Caki2 (cell line): ENCODE measurements around the gene ZNF577. TPM values are rescaled to one million over a fixed set of nuclear protein-coding genes. Genes with fewer than 3 reads are reported as not detected.
A peak's percentile ranks its signal among the peaks of the same experiment; 100 is the strongest.
"Not testable (repeated sequence)": the region's sequence is repeated elsewhere in the genome, so short reads cannot be mapped to it uniquely, and the experiment has no call there.

Experiments
- DNase-seq: peaks from one replicate; pipeline ENCODE4 v3.0.0-alpha.2; 2015; ENCODE audit warnings: low read depth
- in situ Hi-C: cut with HindIII; loops from 2 replicates; pipeline ENCODE4 v1.10.0; 2016; ENCODE audit warnings: low sequenced_read_pairs, low pct_unique_long_range_greater_than_20kb, mixed read lengths
- total RNA-seq: library from RNA; depleted of rRNA; stranded (reverse); fragments of >200 nt; shearing (Covaris generic); gene quantifications from 2 replicates; pipeline ENCODE4 v1.2.3, GENCODE V29; 2014; ENCODE audit warnings: low replicate concordance; rRNA removed

Gene ZNF577
- not detected in 2 replicates for total RNA-seq

DNA sequence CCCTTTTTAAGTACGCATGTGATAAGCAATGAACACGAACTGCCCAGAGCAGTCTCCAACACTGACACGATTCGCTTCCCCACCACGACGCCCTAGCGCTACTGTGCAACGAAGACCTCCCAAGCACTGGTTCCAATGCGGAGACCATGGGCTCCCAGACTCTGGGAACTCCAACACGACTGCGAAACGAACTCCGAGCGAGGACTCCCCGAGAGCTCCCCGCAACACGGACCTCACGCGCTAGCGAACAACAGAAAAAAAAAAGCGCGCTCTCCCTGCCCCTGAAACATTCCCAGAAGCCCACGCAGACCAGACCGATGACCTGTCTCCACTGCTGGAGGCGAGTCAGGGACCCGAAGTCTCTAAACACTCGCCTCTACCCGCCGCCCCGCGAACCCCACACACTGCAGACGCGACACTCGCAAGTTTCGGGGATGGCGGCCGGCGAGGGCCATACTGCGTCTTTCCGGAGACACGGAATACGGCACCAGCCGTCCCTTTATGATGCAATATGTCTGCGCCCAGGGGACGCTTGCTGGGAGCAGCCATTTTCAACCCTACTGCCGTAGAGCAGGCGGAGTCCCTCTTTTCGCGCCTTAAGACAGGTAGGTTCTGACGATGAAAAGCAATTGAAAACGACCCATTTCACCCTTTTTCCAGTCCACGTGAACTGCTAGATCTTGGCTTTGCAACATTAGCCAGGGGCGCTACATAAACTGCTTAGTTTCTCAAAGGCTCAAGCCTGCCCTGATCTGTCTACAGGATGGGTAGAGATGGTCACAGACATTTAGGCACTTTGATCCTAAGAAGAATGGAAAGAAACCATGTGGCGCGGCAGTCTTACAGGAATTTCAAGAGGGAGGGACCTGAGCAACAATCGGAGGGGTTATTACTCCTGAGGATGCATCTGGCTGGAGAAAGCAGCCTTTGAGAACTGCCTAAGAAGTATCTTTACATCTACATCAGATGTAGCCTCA lies at the start of gene ZNF577:
ZNF577 (minus strand) TSS at position 430 of the 977 bp plus-strand sequence. CDS start 7,569 bp downstream, outside the sequence.
- in situ Hi-C loops: no loop called here
- no peak for DNase-seq

DNA sequence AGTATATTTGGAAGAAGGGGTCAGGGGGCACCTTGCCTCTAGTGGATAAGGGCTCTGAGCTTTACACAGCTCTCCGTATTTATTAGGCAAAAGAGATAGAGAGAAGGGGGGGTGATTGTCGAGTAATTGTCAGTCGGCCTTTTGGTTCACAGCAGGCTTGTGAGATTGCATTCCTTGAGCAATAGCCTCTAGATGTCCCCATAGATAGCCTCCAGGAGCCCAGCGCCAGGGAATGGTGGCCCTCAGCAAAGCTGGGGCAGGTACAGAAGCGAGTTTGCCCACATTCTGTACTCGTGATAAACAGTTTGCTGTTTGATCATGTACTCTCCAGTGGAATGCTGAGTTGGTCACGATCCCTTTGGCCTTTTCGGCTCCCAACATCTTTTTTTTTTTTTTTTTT lies 44.2 kb upstream of the ZNF577 start:
- in situ Hi-C loops: no loop called here
- no peak for DNase-seq

DNA sequence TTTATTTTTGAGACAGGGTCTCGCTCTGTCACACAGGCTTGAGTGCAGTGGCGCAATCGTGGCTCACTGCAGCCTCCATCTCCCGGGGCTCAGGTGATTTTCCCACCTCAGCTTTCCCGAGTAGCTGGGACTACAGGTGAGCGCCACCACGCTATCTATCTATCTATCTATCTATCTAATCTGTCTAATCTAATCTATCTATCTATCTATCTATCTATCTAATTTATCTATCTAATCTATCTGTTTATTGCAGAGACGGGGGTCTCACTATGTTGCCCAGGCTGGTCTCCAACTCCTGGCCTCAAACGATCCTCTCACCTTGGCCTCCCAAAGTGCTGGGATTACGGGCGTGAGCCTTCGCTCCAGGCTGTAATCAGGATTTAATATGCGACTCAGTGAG lies 40.1 kb upstream of the ZNF577 start:
- in situ Hi-C loops: no loop called here
- DNase-seq: no peak

DNA sequence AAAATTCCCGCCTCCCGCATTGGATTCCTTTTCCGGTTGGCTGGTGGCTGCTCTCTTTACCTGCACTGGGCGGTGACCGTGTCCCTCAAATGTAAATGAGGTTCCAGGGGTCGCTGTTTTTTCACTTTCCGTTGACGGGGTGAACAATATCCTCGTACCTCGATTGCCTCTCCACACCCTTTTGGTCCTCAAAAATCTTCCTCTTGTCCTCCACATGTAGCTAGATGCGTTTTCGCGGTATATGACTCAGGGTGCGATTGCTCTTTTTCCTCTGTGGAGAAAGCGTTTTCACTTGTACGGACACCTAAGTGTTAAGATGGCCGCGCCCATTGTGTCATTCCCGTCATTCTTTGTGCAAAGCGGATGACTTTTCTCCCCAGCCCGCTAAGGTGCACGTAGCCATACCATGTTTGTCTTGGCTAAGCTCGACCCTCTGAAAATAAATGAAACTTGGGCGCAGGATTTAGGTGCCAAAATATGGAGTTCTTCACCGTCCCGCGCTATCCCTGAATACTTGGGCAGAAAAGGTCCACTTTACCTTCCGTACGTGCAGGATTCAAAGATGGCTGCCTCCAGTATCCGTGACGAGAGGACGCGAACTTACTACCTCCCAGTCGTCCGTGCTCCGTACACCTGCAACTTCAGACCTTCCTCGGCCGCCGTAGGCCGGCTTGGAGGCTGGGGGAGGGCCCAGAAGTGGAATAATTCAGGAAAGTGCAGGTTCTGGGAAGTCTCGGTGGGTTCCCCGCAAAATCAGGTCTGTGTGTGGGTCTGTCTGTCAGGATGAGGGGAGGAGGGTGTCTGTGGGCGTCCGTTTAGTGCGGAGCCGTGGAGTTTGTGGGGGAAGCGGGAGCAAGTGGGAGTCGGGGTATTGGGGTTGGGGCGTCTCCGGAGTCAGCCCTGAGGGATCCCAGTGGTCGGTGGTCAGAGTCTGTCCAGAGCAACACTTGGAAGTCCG lies 39.3 kb upstream of the ZNF577 start, which contains the start of gene ZNF613:
ZNF613 (plus strand) TSS at position 689 of the 958 bp plus-strand sequence. CDS start 8,749 bp downstream, outside the sequence.
- in situ Hi-C loops: no loop called here
- DNase-seq: peak; percentile 86

DNA sequence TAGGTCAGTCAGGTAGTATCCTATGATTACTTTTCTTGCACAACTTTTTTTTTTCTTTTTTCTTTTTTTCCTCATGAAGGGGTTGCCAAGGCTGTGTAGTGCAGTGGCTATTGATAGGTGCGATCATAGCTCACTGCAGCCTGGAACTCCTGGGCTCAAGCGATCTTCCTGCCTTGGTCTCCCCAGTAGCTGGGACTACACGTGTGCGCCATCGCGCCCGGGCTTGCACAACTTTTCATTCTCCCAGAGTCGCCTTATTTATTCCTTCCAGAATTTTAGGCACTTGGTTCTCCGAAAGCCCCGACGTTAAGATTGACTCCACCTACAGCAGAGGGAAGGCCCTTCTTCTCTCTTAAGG lies 38.7 kb upstream of the ZNF577 start:
- in situ Hi-C loops: no loop called here
- no peak for DNase-seq

DNA sequence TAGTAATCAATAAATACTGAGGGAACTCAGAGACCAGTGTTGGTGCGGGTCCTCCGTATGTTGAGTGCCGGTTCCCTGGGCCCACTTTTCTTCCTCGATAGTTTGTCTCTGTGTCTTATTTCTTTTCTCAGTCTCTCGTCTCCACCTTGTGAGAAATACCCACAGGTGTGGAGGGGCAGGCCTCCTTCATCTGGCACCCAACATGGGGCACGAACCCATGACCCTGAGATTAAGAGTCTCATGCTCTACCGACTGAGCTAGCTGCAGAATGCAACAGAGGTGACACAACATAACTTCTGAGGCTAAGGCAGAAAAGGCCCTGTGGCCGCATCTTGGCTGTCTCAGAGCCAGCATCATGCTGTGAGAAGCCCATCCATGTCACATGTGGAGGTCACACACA lies 34.2 kb upstream of the ZNF577 start:
- peak; percentile 29 for DNase-seq
- in situ Hi-C loops: no loop called here

DNA sequence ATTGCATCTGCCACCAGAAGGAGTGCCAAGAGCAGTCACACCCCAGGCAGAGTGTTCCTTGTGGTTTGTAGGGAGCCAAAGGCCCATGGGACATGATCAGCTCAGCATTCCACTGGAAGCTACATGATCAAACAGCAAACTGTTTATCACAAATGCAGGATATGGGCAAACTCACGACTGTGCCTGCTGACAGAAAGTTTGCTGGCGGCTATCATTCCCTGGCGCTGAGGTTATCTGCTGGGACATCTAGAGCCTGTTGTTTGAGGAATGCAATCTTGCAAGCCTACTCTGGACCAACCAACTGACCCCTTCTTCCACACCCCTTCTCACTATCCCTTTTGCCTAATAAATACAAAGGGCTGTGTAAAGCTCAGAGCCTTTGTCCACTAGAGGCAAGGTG lies 31.9 kb upstream of the ZNF577 start:
- DNase-seq: no peak
- in situ Hi-C loops: no loop called here

DNA sequence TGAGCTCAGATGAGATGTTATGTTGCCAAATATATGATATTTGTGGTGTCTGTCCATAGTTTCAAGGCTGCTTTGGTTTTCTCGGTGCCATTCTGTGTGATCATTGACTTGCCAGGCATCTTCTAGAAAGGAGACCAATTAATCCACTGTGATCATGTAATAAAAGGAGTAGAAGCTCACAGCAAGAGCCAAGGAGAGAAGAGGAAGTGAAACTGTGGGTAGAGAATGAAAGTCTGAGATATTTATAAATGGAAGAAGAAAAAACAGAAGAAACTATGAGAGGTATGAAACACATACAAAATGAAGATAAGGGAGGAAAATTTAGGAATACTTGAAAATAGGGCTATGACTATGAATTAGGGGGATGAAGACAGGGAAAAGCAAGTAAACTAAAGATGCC lies 28.4 kb upstream of the ZNF577 start:
- no peak for DNase-seq
- in situ Hi-C loops: no loop called here

DNA sequence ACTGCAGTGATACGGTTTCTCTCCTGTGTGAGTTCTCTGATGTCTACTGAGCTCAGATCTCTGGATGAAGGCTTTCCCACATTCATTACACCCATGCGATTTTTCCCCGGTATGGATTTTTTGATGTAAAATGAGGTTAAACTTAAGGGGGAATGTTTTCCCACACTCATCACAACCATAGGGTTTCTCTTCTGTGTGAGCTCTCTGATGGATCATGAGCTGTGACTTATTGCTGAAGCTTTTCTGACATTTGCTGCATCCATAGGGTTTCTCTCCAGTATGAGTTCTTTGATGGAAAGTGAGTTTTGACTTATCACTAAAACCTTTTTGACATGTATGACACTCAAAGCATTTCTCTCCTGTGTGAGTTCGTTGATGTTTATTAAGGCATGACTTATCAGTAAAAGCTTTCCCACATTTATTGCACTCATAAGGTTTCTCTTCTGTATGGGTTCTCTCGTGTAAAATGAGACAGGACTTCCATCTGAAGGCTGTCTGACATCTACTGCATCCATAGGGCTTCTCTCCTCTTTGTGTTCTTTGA lies 27.6 kb upstream of the ZNF577 start:
- in situ Hi-C loops: no loop called here
- no peak for DNase-seq

DNA sequence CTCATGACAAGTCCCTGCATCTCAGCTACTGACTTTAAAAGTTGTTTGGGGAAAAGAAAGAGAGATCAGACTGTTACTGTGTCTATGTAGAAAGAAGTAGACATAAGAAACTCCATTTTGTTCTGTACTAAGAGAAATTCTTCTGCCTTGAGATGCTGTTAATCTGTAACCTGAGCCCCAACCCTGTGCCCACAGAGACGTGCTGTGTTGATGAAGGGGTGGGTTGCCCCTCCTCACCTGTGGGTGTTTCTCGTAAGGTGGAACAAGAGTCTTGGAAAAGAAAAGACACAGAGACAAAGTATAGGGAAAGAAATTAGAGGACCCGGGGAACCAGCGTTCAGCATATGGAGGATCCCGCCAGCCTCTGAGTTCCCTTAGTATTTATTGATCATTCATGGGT lies 20.2 kb upstream of the ZNF577 start:
- DNase-seq, in situ Hi-C loops: not testable (repeated sequence)

DNA sequence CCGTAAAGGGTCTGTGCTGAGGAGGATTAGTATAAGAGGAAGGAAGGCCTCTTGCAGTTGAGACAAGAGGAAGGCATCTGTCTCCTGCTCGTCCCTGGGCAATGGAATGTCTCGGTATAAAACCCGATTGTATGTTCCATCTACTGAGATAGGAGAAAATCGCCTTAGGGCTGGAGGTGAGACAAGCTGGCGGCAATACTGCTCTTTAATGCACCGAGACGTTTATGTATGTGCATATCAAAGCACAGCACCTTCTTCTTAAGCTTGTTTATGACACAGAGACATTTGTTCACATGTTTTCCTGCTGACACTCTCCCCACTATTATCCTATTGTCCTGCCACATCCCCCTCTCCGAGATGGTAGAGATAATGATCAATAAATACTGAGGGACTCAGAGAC lies 18.4 kb upstream of the ZNF577 start:
- in situ Hi-C loops, DNase-seq: not testable (repeated sequence)

DNA sequence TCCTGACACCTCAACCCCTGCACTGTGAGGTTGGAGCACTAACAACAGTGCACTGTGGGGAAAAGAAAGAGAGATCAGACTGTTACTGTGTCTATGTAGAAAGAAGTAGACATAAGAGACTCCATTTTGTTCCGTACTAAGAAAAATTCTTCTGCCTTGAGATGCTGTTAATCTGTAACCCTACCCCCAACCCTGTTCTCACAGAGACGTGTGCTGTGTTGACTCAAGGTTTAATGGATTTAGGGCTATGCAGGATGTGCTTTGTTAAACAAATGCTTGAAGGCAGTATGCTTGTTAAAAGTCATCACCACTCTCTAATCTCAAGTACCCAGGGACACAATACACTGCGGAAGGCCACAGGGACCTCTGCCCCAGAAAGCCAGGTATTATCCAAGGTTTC lies 17.9 kb upstream of the ZNF577 start:
- in situ Hi-C loops, DNase-seq: not testable (repeated sequence)

DNA sequence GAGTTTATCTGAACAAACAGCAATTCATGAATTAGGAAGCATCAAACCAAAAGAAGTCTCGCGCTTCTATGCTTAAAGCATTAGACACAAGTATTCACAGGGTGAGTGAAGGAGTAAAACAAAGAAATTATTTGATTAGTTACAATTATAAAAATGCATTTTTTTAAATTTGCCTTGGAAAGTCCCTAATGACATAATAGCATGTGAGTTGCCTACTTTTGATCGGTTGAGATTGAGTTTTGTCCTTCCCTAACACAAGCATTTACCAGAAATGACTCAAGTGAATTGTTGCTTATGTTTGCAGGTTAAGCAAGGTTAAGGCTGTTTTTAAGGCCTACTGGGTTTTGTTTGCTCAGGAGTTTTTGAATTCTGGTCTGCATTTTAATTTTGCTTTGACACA lies 17.5 kb upstream of the ZNF577 start:
- in situ Hi-C loops: no loop called here

DNA sequence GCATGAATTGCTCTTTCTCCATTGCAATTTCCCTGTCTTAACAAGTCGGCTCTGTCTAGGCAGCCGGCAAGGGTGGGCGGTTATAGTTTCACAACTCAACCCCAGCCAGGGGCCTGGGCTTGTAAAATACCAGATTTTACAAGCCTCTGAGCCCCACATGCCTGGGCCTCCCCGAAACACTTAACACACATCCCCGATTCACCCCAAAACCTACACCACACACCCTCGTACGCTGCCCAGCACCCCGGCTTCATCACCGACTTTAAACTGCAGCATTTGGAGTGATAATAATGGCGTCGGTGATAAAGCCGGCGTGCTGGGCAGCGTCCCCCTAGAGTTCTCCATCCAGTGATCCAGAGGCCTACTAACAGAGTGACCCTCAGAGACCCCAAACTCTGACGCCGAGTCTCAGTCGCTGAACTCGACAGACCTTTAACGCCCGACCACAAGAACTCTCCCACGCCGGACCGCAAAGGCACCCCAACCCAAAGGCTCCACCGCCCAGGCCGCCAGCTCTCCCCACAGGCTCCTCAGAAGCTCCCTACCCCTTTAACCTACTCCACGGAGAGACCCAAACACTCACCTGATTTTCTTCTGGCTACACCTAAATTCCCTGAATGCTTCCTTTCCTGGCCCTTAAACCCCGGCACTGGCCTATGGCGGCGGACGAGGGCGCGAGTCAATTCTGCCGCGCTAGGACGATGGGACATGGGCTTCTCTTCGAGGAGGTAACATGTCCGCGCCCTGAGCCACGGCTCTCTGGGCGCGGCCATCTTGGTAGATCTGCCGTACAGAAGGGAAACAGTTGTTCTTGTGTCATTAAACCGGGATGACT lies 16.8 kb upstream of the ZNF577 start, which contains the start of gene ZNF649:
ZNF649 (minus strand) TSS at position 687 of the 835 bp plus-strand sequence. CDS start 4,910 bp downstream, outside the sequence.
- in situ Hi-C loops: no loop called here
- DNase-seq: no peak

More for the DNA sequence above, 17.5 kb upstream of the ZNF577 start:
- DNase-seq: no peak

DNA sequence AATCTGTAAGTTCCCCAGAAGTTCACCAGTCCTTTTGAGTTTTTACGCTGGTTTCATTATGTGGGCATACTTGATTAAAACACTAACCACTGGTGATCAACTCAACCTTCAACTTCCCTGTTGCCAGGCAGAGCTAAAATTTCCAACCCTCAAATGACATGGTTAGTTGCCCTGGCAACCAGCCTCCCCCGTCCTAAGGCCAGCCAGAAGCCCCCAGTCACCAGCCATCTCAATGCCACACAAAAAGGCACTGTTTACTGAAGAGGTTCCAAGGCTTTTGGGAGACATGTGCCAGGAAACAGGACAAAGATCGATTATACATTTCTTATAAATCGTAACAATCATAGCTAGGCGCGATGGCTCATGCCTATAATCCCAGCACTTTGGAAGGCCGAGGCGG lies 15.4 kb upstream of the ZNF577 start:
- DNase-seq: no peak

DNA sequence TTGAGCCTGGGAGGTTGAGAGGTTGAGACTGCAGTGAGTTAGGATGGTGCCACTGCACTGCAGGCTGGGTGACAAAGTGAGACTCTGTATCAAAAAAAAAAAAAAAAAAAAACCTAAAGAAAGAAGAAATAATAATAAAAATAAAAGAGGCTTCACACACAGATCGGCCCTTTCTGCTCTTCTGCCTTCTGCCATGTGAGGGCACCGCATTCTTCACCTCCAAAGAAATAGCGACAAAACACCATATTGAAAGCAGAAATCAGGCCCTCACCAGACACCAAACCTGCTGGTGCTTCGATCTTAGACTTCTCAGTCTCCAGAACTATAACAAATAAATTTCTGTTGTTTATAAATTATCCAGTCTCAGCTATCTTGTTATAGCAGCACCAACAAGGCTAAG lies 14.1 kb upstream of the ZNF577 start:
- in situ Hi-C loops: no loop called here
- DNase-seq: no peak

More for the DNA sequence above, 15.4 kb upstream of the ZNF577 start:
- in situ Hi-C loops: no loop called here

DNA sequence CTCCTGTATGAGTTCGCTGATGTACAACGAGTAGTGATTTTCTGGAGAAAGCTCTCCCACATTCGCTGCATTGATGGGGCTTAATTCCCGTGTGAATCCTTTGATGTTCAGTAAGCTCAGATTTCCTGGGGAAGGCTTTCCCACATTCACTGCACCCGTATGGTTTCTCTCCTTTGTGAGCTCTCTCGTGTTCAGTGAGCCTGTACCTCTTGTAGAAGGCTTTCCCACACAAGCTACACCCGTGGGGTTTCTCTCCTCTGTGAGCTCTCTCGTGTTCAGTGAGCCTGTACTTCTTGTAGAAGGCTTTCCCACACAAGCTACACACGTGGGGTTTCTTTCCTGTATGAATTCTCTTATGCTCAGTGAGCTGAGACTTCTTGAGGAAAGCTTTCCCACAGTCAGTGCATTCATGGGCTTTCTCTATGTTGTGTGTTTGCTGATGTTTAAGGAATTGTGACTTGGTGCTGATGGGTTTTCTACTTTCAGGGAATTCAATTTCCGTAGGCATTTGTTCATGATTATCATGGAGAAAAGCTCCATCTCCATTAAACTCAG lies 3.5 kb upstream of the ZNF577 start:
- DNase-seq: no peak
- in situ Hi-C loops: no loop called here
